IPS-20b (cell line): Measurements from ENCODE around the gene TMLHE.
"Not testable (repeated sequence)": the region's sequence is repeated elsewhere in the genome, so short reads cannot be mapped to it uniquely, and the experiment has no call there.

Experiments used
- H3K27ac ChIP-seq: one replicate; pipeline ENCODE4 v1.5.1; 2013; ENCODE audit warnings: low read length
- H3K27me3 ChIP-seq: 2 replicates; pipeline ENCODE4 v1.6.1; 2013; ENCODE audit warnings: mild to moderate bottlenecking, low read length, inconsistent platforms; ENCODE audit not compliant: insufficient read depth
- H3K36me3 ChIP-seq: 2 replicates; pipeline ENCODE4 v1.6.1; 2013; ENCODE audit warnings: low read depth, mild to moderate bottlenecking, inconsistent platforms, low read length, moderate library complexity; ENCODE audit not compliant: insufficient read depth
- H3K4me1 ChIP-seq: 2 replicates; pipeline ENCODE4 v1.6.1; 2013; ENCODE audit warnings: mild to moderate bottlenecking, control low read depth, inconsistent platforms, low read length, moderate library complexity; ENCODE audit not compliant: insufficient read depth
- H3K4me3 ChIP-seq: 2 replicates; pipeline ENCODE4 v1.5.1; 2013; ENCODE audit warnings: mild to moderate bottlenecking, low read length, inconsistent platforms
- H3K9ac ChIP-seq: 2 replicates; pipeline ENCODE4 v1.6.1; 2013; ENCODE audit warnings: low read depth, mild to moderate bottlenecking, inconsistent platforms, low read length, moderate library complexity
- H3K9me3 ChIP-seq: 2 replicates; pipeline ENCODE4 v1.6.1; 2013; ENCODE audit warnings: mild to moderate bottlenecking, low read depth, low read length, inconsistent platforms; ENCODE audit not compliant: insufficient read depth

The TMLHE gene

GRCh38 chrX:155612312-155613224 lies at the start of gene TMLHE, which contains the start of gene SPRY3:
TSS of gene TMLHE (minus strand) at chrX:155612952. CDS start at chrX:155545276, 67,676 bp downstream.
TSS of gene SPRY3 (plus strand) at chrX:155612586.
- Histone ChIP-seq H3K4me1 (0 out of 2 replicates have a peak, but pooled peaks cover 4% of the 10 kb centered on the region), H3K27me3 (no peaks in the 10 kb centered on the region), H3K27ac (no peak within 1 kb of the TSS), H3K9me3 (no peaks in the 10 kb centered on the region), H3K4me3 (peak within 1 kb of the TSS; percentile 93), H3K9ac (peak within 1 kb of the TSS; percentile 90), H3K36me3 (no peaks in the 10 kb centered on the region)

- Histone ChIP-seq H3K27ac (no peak overlapping the region), H3K4me3 (no peak overlapping the region), H3K27me3 (no peaks in the 10 kb centered on the region), H3K4me1 (no peaks in the 10 kb centered on the region), H3K36me3 (no peaks in the 10 kb centered on the region), H3K9ac (no peak overlapping the region), H3K9me3 (no peaks in the 10 kb centered on the region)
Measured at GRCh38 chrX:155662282-155662681, 49.5 kb upstream of the TMLHE start.

DNA sequence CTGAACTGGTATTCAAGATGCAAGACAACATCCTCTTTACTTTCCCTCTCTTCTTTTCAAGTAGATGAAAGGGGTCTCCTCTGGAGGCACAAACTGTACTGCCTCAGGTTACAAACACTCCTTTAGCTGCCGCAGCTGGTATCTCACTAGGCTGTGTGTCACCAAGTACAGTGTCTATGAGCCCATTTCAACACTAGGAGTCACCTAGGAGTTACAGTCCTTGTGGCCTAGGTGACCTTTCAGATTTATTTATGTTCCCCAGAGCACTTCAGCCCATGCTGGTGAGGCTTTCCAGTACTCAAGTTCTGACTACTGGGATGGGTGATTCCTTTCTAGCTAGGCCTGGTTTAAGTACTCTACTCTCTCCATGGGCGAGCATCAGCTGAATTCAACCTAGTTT lies 32.4 kb upstream of the TMLHE start:
- Histone ChIP-seq H3K4me3 (no peak overlapping the region), H3K36me3 (no peaks in the 10 kb centered on the region), H3K27me3 (no peaks in the 10 kb centered on the region), H3K27ac (no peak overlapping the region), H3K9ac (no peak overlapping the region), H3K4me1 (no peaks in the 10 kb centered on the region), H3K9me3 (no peaks in the 10 kb centered on the region)

- Histone ChIP-seq H3K9me3 (no peaks in the 10 kb centered on the region), H3K27me3 (no peaks in the 10 kb centered on the region), H3K4me1 (no peaks in the 10 kb centered on the region), H3K27ac (no peak overlapping the region), H3K9ac (no peak overlapping the region), H3K4me3 (no peak overlapping the region), H3K36me3 (no peaks in the 10 kb centered on the region)
Measured at GRCh38 chrX:155643240-155643639, 30.5 kb upstream of the TMLHE start.

- not testable (repeated sequence) for H3K9me3 ChIP-seq, H3K4me1 ChIP-seq, H3K27me3 ChIP-seq, H3K27ac ChIP-seq, H3K36me3 ChIP-seq
- H3K9ac ChIP-seq = peak overlapping the region; percentile 70; the same call in 1 of the 2 replicates
- peak overlapping the region; percentile 63; the same call in 1 of the 2 replicates for H3K4me3 ChIP-seq
Measured at GRCh38 chrX:155641371-155641770, 28.6 kb upstream of the TMLHE start.

GRCh38 chrX:155637714-155638113 lies 25.0 kb upstream of the TMLHE start:
- no peaks in the 10 kb centered on the region for H3K36me3 ChIP-seq
- no peak overlapping the region for H3K4me3 ChIP-seq
- H3K27me3 ChIP-seq = no peaks in the 10 kb centered on the region

DNA sequence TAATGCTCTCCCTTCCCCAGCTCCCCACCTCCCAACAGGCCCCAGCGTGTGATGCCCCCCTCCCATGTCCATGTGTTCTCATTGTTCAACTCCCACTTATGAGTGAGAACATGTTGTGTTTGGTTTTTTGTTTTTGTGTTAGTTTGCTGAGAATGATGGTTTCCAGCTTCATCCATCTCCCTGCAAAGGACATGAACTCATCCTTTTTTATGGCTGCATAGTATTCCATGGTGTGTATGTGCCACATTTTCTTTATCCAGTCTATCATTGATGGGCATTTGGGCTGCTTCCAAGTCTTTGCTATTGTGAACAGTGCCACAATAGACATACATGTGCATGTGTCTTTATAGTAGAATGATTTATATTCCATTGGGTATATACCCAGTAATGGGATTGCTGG lies 22.3 kb upstream of the TMLHE start:
- not testable (repeated sequence) for H3K9ac ChIP-seq, H3K27me3 ChIP-seq, H3K4me1 ChIP-seq, H3K27ac ChIP-seq, H3K4me3 ChIP-seq, H3K36me3 ChIP-seq, H3K9me3 ChIP-seq

More at GRCh38 chrX:155637714-155638113, 25.0 kb upstream of the TMLHE start:
- no peaks in the 10 kb centered on the region for H3K9me3 ChIP-seq
- no peak overlapping the region for H3K9ac ChIP-seq
- H3K4me1 ChIP-seq = peaks cover 6% of the 10 kb centered on the region; the same call in 1 of the 2 replicates
- H3K27ac ChIP-seq = no peak overlapping the region

DNA sequence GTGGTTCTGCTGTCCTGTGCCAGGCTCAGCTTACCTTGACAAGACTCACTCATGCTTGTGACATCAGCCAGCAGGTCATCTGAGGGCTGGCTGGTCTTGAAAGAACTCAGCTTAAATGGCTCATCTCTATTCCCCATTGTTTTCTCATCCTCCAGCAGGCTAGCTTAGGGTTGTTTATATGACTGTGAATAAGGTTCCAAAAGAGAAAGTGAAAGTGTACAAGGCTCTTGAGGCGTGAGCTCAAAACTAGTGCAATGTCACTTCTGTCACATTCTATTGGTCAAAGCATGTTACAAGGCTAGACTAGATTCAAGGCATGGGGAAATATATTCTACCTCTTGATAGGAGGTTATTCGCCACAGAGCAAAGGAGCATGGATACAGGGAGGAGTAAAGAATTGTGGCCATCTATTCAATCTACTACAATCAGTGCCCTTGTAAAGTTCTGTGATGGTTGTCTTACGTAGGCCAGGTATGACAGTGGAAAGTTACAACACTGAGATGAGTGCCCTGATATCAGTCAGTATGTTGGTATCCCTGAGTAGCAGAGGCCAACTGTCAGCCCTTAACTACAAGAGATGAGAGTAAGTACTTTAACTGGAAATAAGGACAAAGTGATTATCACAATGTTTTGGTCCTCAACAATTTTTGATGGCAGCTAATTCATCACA lies 19.8 kb upstream of the TMLHE start:
- Histone ChIP-seq H3K9ac (no peak overlapping the region), H3K4me3 (no peak overlapping the region), H3K9me3 (no peaks in the 10 kb centered on the region), H3K4me1 (peaks cover 3% of the 10 kb centered on the region; the same call in 1 of the 2 replicates), H3K27me3 (no peaks in the 10 kb centered on the region), H3K36me3 (no peaks in the 10 kb centered on the region), H3K27ac (no peak overlapping the region)

DNA sequence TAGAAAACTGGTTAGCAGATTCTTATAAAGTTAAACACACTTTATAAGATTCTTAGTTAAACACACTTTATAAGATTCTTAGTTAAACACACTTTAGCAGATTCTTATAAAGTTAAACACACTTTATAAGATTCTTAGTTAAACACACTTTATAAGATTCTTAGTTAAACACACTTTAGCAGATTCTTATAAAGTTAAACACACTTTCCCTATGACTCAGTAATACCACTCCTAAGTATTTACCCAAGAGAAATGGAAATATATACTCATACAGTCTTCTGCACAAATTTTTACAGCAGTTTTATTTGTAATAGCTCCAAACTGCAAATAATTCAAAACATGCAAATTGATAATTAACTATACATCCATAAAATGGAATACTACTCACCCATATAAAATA lies 7.4 kb upstream of the TMLHE start:
- not testable (repeated sequence) for H3K27ac ChIP-seq, H3K9ac ChIP-seq, H3K4me3 ChIP-seq, H3K4me1 ChIP-seq, H3K36me3 ChIP-seq, H3K27me3 ChIP-seq, H3K9me3 ChIP-seq

DNA sequence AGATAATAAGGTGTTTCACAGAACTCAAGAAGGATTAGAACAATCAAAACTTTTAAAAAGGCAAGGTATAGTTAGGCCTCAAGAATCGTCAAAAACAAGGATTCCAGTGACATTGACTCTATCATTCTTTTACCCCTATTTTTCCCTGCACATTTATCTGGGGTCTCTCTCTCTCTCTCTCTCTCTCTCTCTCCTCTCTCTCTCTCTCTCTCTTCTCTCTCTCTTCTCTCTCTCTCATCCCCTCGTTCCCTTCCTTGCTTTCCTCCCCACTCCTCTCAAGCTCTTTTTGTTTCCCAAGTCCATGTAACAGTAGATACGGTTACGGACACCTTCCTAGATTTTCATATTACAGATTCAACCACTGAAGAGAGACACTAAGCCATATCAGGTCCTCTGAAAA lies 3.2 kb upstream of the TMLHE start:
- Histone ChIP-seq H3K36me3 (no peaks in the 10 kb centered on the region), H3K27ac (no peak overlapping the region), H3K27me3 (no peaks in the 10 kb centered on the region), H3K4me1 (0 out of 2 replicates have a peak, but pooled peaks cover 4% of the 10 kb centered on the region), H3K9me3 (no peaks in the 10 kb centered on the region), H3K4me3 (no peak overlapping the region), H3K9ac (no peak overlapping the region)

DNA sequence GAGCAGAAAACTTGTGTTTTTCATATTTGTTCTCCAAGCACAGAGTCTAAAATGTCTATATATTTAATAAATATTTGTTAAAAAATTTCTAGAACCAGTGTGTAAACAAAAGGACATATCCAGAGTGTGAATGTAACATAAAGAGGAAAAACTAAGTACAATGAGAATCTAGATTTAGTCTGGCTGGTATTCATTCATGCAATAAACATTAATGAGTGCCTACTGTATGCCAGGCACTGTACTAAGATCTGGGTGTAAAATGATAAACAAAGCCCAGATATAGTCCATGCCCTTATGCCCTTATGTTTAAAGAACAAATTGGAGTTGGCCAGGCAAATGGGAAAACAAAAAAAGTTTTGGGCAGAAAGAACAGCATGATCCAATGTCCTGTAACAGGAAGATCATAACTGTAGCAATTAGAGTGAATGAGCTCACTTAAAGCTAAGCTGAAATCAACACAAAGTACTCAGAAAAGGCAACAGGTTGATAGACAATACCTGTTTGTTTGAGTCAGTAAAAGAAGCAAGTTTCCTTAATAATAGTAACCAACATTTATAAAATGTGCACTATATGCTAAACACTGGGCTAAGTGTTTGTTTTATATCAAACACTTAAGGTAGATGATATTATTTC lies 1.3 kb upstream of the TMLHE start:
- H3K4me3 ChIP-seq = no peak overlapping the region
- no peaks in the 10 kb centered on the region for H3K36me3 ChIP-seq
- H3K27me3 ChIP-seq = no peaks in the 10 kb centered on the region
- H3K9ac ChIP-seq = no peak overlapping the region
- 0 out of 2 replicates have a peak, but pooled peaks cover 4% of the 10 kb centered on the region for H3K4me1 ChIP-seq
- H3K27ac ChIP-seq = no peak overlapping the region
- no peaks in the 10 kb centered on the region for H3K9me3 ChIP-seq
